ENCODE measurements around the gene PGBD1.
"Not testable (repeated sequence)": the region's sequence is repeated elsewhere in the genome, so short reads cannot be mapped to it uniquely, and the experiment has no call there.

DNA sequence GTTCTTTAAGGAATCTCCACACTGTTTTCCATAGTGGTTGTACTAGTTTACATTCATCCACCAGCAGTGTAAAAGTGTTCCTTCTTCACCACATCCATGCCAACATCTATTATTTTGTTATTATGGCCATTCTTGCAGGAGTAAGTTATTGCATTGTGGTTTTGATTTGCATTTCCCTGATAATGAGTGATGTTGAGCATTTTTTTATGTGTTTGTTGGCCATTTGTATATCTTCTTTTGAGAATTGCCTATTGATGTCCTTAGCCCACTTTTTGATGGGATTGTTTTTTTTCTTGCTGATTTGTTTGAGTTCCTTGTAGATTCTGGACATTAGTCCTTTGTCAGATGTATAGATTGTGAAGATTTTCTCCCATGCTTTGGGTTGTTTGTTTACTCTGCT is 25.0 kb downstream of the PGBD1 start:
- TF ChIP-seq, protein P1, sequence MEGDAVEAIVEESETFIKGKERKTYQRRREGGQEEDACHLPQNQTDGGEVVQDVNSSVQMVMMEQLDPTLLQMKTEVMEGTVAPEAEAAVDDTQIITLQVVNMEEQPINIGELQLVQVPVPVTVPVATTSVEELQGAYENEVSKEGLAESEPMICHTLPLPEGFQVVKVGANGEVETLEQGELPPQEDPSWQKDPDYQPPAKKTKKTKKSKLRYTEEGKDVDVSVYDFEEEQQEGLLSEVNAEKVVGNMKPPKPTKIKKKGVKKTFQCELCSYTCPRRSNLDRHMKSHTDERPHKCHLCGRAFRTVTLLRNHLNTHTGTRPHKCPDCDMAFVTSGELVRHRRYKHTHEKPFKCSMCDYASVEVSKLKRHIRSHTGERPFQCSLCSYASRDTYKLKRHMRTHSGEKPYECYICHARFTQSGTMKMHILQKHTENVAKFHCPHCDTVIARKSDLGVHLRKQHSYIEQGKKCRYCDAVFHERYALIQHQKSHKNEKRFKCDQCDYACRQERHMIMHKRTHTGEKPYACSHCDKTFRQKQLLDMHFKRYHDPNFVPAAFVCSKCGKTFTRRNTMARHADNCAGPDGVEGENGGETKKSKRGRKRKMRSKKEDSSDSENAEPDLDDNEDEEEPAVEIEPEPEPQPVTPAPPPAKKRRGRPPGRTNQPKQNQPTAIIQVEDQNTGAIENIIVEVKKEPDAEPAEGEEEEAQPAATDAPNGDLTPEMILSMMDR (conservative IDR thresholded peaks at IDR 0.05; ENCODE audit: low read depth, low read length), result not testable (repeated sequence)
- not testable (repeated sequence) for TF ChIP-seq EZH2 (IDR thresholded peaks at IDR 0.05; ENCODE audit: low read length, unreplicated experiment)
